Muscle layer of duodenum (tissue), 2 donors: Measurements from ENCODE around the gene ANKRD6.

Experiments
- H3K27ac ChIP-seq: one replicate; pipeline ENCODE4 v1.7.0; 2013; ENCODE audit warnings: mild to moderate bottlenecking, low read length
- H3K27me3 ChIP-seq: one replicate; pipeline ENCODE4 v1.7.0; 2013; ENCODE audit warnings: low read depth, mild to moderate bottlenecking, control low read depth, low read length
- H3K36me3 ChIP-seq, 2 donors: one replicate each; pipeline ENCODE4 v1.7.0; 2013; ENCODE audit warnings: low read length in 2 of 2, control low read depth in 1 of 2, mild to moderate bottlenecking in 1 of 2; ENCODE audit not compliant: insufficient read depth in 2 of 2, control insufficient read depth in 1 of 2
- H3K4me1 ChIP-seq, 2 donors: one replicate each; pipeline ENCODE4 v1.7.0; 2013; ENCODE audit warnings: low read length in 2 of 2, mild to moderate bottlenecking in 2 of 2, control low read depth in 1 of 2, moderate library complexity in 1 of 2; ENCODE audit not compliant: insufficient read depth in 2 of 2, control insufficient read depth in 1 of 2
- H3K4me3 ChIP-seq, 2 donors: one replicate each; pipeline ENCODE4 v1.7.0; 2013; ENCODE audit warnings: low read length in 2 of 2, low read depth in 1 of 2, mild to moderate bottlenecking in 1 of 2
- H3K9me3 ChIP-seq, 2 donors: one replicate each; pipeline ENCODE4 v1.7.0; 2013; ENCODE audit warnings: low read length in 2 of 2, control low read depth in 1 of 2, mild to moderate bottlenecking in 1 of 2; ENCODE audit not compliant: control insufficient read depth in 1 of 2
- donor health status: healthy.

Gene ANKRD6

DNA sequence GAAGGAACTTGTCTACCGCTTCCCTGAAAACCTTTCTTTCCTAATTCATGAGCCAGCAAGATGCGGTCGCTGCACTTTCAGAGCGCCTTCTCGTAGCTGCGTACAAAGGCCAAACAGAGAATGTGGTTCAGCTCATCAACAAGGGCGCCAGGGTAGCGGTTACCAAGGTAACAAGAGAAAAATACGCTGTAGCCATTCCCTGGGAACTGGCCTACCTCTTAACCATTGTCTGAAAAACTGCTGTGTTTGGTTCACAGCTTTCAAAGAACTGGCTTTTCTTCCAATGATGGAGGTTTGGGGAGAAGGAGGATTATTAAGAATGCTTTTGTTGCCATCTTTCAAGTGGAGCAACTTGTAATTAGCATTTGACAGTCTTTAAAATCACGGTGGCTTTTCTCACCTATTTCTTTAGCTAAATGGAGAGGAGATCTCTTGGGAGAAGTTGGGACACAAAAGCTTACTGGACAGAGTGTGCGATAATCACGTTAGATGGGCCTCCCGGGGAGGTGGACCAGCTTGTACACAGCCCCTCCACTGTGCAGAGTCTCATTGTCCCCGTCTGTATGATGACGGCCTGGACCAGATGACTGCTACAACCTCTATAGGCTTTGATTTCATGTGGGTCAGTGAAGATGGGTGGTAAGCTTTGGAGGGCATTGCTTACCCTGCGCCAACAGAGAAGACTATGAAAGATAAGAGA lies 134.1 kb downstream of the ANKRD6 start:
- H3K4me3 ChIP-seq, result no peak overlapping the region
- H3K27ac ChIP-seq, result no peak overlapping the region
- H3K36me3 ChIP-seq, result no peaks in the 10 kb centered on the region
- H3K9me3 ChIP-seq, result no peaks in the 10 kb centered on the region
- no peaks in the 10 kb centered on the region for H3K27me3 ChIP-seq
- peaks cover 0 to 13% of the 10 kb centered on the region in 2 donors for H3K4me1 ChIP-seq

- H3K9me3 ChIP-seq, result no peaks in the 10 kb centered on the region
- no peak overlapping the region for H3K4me3 ChIP-seq
- H3K27me3 ChIP-seq, result no peaks in the 10 kb centered on the region
- no peak overlapping the region for H3K27ac ChIP-seq
- H3K36me3 ChIP-seq, result no peaks in the 10 kb centered on the region
- peaks cover 0 to 12% of the 10 kb centered on the region in 2 donors for H3K4me1 ChIP-seq
Measured at GRCh38 chr6:89567630-89568390, 134.9 kb downstream of the ANKRD6 start.

- H3K27ac ChIP-seq, result no peak overlapping the region
- no peaks in the 10 kb centered on the region for H3K27me3 ChIP-seq
- H3K9me3 ChIP-seq, result no peaks in the 10 kb centered on the region
- no peaks in the 10 kb centered on the region for H3K4me1 ChIP-seq
- no peak overlapping the region for H3K4me3 ChIP-seq
- H3K36me3 ChIP-seq, result no peaks in the 10 kb centered on the region
Measured at GRCh38 chr6:89574910-89575561, 142.1 kb downstream of the ANKRD6 start.

DNA sequence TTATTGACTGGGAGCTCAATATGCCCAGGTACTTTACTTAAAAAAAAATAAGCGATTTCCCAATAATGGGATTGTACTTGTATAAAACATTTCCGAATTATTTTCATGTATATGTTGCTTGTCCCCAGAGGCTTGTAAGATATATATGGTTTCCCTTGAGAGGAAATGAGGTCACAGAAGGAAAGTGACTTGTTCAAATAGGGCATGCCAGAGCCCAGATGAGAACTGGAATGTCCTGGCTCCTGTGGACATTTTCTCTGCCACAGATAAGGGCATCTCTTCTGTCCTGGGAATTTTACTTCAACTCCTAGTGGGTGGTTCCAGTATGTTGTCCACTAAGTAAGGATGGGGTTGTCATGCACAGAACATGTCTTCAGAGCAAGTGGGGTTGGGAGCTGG lies 142.6 kb downstream of the ANKRD6 start:
- no peak overlapping the region for H3K27ac ChIP-seq
- no peaks in the 10 kb centered on the region for H3K27me3 ChIP-seq
- no peak overlapping the region for H3K4me3 ChIP-seq
- H3K4me1 ChIP-seq, result no peaks in the 10 kb centered on the region
- H3K9me3 ChIP-seq, result no peaks in the 10 kb centered on the region
- no peaks in the 10 kb centered on the region for H3K36me3 ChIP-seq

DNA sequence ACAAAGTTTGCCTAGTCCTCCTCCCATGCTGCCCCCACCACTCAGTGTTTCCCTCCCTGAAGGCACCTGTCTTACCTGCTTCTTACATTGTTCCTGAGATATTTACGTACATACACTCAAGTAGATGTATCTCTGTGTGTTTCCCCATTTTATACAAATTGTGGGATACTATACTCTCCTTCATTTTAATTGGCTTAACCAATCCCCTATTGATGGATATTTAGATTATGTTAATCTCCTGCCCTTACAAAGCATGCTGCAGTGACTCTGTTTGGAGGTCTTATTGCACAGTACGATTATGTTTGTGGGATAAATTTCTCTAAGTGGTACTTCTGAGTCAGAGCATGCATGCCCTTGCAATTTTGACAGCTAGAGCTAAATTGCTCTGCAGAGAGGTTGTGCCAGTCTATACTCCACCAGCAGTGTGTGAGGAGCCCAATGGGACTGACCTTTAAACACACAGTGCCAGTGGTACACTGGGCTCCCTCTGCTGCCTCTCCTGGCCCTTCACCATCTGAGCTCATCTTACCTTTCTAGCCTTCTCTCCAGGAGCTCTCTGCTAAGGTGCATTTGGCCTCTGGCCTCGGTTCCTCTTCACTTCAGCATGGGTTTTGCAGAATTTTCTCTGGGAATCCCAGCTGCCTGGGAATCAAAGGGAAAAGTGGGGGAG lies 148.2 kb downstream of the ANKRD6 start:
- Histone ChIP-seq H3K4me3 (no peak overlapping the region), H3K9me3 (no peaks in the 10 kb centered on the region), H3K27me3 (no peaks in the 10 kb centered on the region), H3K27ac (no peak overlapping the region), H3K4me1 (no peaks in the 10 kb centered on the region), H3K36me3 (no peaks in the 10 kb centered on the region)

GRCh38 chr6:89581689-89582088 lies 148.7 kb downstream of the ANKRD6 start:
- no peaks in the 10 kb centered on the region for H3K4me1 ChIP-seq
- H3K27ac ChIP-seq, result no peak overlapping the region
- no peaks in the 10 kb centered on the region for H3K9me3 ChIP-seq
- no peak overlapping the region for H3K4me3 ChIP-seq
- no peaks in the 10 kb centered on the region for H3K27me3 ChIP-seq
- no peaks in the 10 kb centered on the region for H3K36me3 ChIP-seq

DNA sequence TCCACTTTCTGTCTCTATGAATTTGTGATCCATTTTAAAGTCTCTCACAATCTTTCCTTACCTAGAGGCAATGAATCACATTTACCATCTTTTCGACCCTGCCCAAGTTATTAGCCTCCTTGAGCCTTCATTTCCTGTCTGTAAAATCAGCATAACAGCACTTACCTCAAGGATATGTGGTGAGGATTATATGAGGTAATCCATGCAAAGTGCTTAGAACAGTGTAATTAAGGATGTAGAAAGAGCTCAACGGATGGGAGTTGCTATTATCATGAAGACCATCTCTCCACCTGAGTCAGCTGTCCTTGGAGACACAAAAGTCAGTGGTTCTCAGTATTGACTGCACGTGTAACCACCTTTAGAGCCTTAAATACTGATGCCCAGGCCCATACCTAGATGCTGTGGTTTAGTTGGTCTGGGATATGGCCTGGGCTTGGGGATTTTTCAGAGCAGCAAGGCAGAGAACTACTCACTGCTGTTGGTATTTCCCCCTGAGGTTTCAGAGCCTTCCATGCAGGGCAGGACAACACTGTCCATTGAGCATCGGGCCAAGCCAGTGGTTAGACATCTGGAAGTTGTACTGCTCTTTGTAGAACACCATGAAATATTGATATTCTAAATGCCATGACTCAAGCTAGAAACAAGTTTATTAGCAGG lies 149.8 kb downstream of the ANKRD6 start:
- H3K27me3 ChIP-seq, result no peaks in the 10 kb centered on the region
- H3K4me3 ChIP-seq, result no peak overlapping the region
- no peak overlapping the region for H3K27ac ChIP-seq
- no peaks in the 10 kb centered on the region for H3K36me3 ChIP-seq
- H3K4me1 ChIP-seq, result no peaks in the 10 kb centered on the region
- no peaks in the 10 kb centered on the region for H3K9me3 ChIP-seq

- Histone ChIP-seq H3K9me3 (no peaks in the 10 kb centered on the region), H3K4me3 (no peak overlapping the region), H3K36me3 (no peaks in the 10 kb centered on the region), H3K4me1 (no peaks in the 10 kb centered on the region), H3K27me3 (no peaks in the 10 kb centered on the region), H3K27ac (no peak overlapping the region)
Measured at GRCh38 chr6:89583559-89583958, 150.6 kb downstream of the ANKRD6 start.

GRCh38 chr6:89584539-89584938 lies 151.6 kb downstream of the ANKRD6 start:
- no peaks in the 10 kb centered on the region for H3K27me3 ChIP-seq
- H3K4me3 ChIP-seq, result no peak overlapping the region
- H3K9me3 ChIP-seq, result no peaks in the 10 kb centered on the region
- H3K4me1 ChIP-seq, result no peaks in the 10 kb centered on the region
- H3K27ac ChIP-seq, result no peak overlapping the region
- H3K36me3 ChIP-seq, result no peaks in the 10 kb centered on the region

DNA sequence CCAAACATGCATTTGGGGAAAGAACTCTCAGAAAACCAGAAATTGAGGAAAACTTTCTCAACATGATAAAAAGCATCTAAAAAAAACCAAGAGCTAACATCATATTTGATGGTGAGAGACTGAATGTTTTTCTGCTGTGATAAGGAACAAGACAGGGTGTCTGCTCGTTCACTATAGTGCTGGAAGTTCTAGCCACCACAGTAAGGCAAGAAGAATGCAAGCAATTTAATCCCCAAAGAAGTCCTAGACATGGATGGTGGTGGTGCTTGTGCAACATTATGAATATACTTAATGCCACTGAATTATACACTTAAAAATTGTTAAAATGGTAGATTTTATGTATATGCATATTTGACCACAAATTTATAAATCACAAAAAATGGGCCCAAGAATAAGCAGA lies 152.2 kb downstream of the ANKRD6 start:
- Histone ChIP-seq H3K36me3 (no peaks in the 10 kb centered on the region), H3K9me3 (no peaks in the 10 kb centered on the region), H3K27me3 (no peaks in the 10 kb centered on the region), H3K4me1 (no peaks in the 10 kb centered on the region), H3K4me3 (no peak overlapping the region), H3K27ac (no peak overlapping the region)
